CD4-positive, alpha-beta T cell treated with Interleukin-4 for 4 hours (primary cell): Measurements from ENCODE around the gene NOXO1.
"Not testable (repeated sequence)": the region's sequence is repeated elsewhere in the genome, so short reads cannot be mapped to it uniquely, and the experiment has no call there.

Experiments
- DNase-seq: peaks from one replicate; pipeline ENCODE4 v3.0.0-alpha.2; 2020

NOXO1 gene

DNA sequence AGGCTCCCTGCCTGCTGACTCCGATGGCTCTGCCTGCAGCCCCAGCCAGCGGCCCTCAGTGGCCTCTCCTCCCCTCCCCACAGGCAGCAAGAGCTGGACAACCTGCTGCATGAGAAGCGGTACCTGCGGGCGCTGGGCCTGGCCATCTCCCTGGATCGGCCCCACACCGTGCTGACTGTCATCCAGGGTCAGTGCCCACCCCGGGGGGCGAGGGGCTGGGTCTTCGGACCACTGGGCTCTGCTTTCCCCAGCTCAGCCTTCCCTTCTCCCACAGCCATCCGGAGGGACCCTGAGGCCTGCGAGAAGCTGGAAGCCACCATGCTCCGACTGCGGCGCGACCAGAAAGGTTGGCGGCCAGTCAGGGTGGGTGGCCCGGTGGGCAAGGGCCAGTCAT lies 3.4 kb downstream of the NOXO1 start:
- no peak for DNase-seq

- no peak for DNase-seq
Observed at GRCh38 chr16:1976951-1977874, 4.1 kb downstream of the NOXO1 start.

- DNase-seq = no peak
Observed at GRCh38 chr16:1976216-1976520, 5.1 kb downstream of the NOXO1 start.

DNA sequence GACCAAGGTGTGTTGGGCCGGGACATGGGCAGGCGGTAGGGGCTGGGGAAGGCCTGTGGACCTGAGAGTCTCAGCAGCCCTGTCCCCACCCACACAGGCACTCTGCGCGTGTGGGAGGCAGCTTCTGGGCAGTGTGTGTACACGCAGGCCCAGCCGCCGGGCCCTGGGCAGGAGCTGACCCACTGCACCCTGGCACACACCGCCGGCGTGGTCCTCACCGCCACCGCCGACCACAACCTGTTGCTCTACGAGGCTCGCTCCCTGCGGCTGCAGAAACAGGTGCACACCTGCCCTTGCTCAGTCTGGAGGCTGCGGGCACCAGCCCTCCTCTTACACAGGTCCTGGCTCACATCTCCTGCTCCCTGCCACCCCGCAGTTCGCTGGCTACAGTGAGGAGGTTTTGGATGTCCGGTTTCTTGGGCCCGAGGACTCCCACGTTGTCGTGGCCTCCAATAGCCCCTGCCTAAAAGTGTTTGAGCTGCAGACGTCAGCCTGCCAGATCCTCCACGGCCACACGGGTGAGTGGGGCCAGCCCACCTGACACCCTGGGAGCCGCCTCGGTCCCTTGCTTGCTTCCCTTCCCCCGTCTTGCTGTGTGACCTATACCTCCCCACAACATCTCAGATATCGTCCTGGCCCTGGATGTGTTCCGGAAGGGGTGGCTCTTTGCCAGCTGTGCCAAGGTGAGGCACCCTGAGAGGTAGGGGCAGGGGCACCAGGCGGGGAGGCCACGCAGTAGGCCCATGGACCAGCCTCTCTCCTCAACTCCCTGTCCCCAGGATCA lies 5.6 kb downstream of the NOXO1 start:
- no peak for DNase-seq

GRCh38 chr16:1974157-1975070 lies 6.9 kb downstream of the NOXO1 start:
- no peak for DNase-seq

DNA sequence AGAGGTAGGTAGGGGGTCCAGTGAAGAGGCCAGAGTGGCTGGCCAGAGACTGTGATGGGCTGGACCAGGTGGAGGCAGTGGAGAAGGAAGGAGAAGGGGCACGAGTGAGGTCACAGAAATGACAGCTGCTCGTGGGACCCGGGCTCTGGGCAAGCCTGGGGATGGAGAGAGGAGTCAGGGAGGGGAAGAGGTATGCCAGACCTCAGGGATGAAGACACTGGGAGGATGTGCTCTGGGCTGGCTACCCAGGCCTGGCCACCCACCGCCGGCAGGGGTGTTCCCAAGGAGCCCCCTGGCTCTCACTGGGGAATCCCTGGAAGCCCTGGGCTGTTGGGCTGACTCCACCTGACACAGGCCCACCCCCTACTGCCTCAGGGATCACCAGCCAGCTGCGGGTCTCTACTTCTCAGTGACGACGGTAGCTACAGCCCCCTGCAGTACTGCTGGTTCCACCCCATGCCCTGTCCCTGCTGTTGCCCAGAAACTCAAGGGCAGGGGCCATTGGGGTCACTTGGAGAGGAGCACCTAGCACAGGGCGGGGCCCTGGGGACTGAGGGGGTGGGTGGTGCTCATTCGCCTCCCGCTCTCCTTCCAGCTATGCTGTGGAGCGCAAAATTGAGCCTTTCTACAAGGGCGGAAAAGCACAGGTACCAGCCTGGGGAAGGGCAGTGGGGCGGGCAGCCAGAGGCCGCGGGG lies 7.7 kb downstream of the NOXO1 start:
- DNase-seq = no peak

DNA sequence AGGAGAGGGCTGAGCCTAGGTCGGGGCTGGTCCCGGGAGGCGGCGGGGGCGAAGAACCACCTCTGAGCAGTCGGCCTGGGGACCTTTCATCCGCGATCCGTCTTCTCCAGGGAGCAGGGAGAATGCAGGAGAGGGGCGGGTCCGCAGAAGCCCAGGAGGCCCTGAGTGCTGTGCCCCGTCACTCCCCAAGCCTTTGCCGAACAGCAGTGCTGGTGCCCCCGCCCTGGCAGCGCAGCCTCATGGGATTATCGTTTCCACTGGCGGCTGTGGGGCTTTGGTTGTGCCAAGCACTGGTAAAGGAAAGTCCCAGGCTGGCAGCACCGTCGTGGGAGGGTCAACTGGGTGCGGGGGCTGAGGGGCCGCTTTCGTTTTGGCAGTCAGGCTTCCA lies 8.8 kb downstream of the NOXO1 start:
- DNase-seq = no peak

DNA sequence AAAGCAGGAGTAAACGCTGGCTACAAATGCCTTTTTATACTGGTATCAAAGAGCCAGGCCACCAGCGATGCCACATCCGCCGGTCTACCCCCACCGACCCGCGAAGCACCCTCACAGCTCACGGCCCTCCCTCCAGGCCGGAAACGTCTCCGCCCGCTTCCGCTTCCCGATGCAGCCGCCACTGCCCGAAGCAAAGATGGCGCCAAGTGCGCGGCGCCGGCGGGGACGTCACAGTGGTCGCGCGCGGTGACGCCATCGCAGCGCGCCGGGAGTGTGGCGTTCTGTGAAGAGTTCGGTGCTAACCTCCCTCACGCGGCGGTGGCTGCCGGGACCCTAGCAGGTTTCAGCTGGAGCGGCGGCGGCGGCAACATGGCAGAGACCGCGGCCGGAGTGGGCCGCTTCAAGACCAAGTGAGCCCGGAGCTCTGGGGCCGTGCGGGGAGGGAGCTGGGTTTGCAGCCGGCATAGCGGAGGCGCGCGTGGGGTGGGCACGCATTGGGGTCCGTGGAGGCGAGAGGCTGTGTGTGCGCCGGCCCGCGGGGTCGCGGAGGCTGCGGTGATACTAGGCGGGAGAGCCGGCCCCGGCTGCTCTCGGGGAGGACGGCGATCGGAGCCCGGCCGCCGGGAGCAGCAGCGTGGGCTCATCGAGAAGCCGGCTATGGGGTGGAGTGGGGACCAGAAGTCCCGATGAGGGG lies 9.3 kb downstream of the NOXO1 start, which contains the start of gene TBL3:
Gene TBL3 (plus strand): TSS at position 258 of the 694 bp plus-strand sequence. CDS start 112 bp downstream, at position 370.
- peak; percentile 96 for DNase-seq

DNA sequence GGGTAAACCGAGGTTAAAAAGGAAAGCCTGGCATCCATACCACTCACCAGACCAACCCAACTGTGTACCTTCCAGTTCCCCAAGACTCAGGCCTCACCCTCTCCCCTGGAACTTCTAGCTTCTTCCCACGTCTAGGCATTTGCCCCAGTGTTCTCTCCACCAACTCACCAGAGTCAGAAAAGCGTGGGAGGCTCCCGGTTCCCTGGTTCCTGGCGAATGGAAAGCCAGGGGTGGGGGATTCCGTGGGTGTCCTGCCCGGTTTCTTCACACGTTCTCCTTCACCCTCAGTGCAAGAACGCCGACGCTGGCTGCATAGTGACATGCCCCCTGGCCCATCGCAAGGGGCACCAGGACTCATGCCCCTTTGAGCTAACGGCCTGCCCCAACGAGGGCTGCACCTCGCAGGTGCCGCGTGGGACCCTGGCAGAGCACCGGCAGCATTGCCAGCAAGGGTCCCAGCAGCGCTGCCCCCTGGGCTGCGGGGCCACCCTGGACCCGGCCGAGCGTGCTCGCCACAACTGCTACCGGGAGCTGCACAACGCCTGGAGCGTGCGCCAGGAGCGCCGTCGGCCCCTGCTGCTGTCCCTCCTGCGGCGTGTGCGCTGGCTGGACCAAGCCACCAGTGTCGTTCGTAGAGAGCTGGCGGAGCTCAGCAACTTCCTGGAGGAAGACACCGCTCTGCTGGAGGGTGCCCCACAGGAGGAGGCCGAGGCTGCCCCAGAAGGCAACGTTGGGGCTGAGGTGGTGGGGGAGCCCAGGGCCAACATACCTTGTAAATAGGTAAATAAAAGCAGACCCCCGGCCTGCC lies 12.9 kb downstream of the NOXO1 start:
- DNase-seq = no peak

- DNase-seq = no peak
Observed at GRCh38 chr16:1966460-1966859, 14.8 kb downstream of the NOXO1 start, which contains the start of gene RNF151. RNF151 (plus strand) TSS chr16:1966856; CDS start chr16:1966882, 26 bp downstream.

GRCh38 chr16:1965396-1966001 lies 15.8 kb downstream of the NOXO1 start:
- no peak for DNase-seq

GRCh38 chr16:1964506-1965395 lies 16.5 kb downstream of the NOXO1 start, which contains the start of gene RPS2:
RPS2 (minus strand) TSS chr16:1964826; CDS start chr16:1964625, 201 bp downstream.
- peak; percentile 99 for DNase-seq

- DNase-seq = no peak
Observed at GRCh38 chr16:1963806-1964505, 17.3 kb downstream of the NOXO1 start.

DNA sequence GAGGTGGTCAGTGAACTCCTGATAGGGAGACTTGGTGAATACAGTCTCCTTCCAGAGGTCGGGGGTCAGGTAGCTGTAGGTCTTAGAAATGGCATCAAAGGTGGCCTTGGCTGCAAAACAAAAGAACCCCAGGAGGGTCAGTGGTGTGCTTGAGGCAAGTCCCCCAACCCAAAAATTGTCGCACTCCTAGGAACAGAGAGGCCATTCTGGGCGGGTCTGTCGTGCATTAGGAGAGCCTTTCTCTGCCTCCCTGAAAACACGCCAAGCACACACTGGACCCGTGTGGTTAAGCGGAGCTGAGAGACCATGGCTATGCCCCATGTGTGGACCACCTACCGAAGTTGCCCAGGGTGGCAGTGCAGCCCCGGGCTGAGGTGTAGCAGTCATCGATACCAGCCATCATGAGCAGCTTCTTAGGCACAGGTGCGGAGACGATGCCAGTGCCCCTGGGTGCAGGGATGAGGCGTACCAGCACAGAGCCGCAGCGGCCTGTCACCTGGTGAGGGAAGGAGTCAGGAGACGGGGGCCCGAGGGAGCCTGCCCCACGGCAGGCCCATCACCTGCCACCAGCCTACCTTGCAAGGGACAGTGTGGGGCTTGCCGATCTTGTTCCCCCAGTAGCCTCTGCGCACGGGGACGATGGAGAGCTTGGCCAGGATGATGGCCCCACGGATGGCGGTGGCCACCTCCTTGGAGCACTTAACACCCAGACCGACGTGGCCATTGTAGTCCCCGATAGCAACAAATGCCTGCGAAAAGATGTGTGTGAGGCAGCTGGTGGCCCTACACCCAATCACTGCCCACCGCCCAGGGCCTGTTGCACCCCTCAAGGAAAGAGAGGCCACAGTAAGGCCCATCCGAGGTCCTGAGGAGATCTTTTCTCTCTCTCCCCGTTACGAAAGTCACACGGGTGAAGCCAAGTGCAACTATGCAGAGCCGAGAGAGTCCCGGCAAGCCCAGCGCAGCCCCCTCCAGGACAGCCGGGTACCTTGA lies 18.8 kb downstream of the NOXO1 start:
- DNase-seq = not testable (repeated sequence)

DNA sequence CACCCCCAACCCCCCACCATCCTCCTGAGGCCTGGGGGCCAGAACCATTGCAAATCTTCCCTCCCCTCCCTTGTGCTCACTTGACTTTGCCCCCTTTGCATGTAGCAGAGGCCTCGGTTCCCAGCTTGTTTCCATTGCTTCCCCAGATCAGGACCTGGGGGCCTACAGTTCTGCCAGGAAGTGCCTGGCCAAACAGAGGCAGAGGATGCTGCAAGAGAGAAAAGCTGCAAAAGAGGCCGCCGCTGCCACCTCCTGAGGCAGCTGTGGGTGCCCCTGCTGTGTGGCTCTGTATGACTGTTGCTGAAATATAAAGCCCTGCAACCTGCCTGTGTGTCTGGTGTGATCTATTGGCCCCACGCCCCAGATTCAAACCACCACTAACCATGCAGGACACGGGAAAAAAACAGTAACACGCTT lies 19.6 kb downstream of the NOXO1 start:
- DNase-seq = no peak

- no peak for DNase-seq
Observed at GRCh38 chr16:1960665-1961630, 20.3 kb downstream of the NOXO1 start.
